Fibroblast of the aortic adventitia (primary cell): ENCODE data around the gene UPB1. TPM values are rescaled to one million over a fixed set of nuclear protein-coding genes. Genes with fewer than 3 reads are reported as not detected.

Experiments used
- DNase-seq: peaks from one replicate; pipeline ENCODE4 v3.0.0-alpha.2; 2010; ENCODE audit warnings: low read depth
- H3K4me3 ChIP-seq: 2 replicates; pipeline ENCODE4 v1.5.1; 2011; ENCODE audit warnings: low read depth, mild to moderate bottlenecking, control low read depth, low read length, moderate library complexity
- total RNA-seq: library from RNA; depleted of rRNA; stranded (reverse); fragments of >200 nt; gene quantifications from 2 replicates; pipeline ENCODE4 v1.2.3, GENCODE V29; 2012; ENCODE audit warnings: low replicate concordance
- TF ChIP-seq, protein P1 (sequence below): IDR thresholded peaks from 2 replicates; pipeline ENCODE4 v1.5.1; 2011; ENCODE audit warnings: mild to moderate bottlenecking, low read length, control low read depth, inconsistent platforms; ENCODE audit not compliant: insufficient read depth

The UPB1 gene
- total RNA-seq, 1 donor: not detected

DNA sequence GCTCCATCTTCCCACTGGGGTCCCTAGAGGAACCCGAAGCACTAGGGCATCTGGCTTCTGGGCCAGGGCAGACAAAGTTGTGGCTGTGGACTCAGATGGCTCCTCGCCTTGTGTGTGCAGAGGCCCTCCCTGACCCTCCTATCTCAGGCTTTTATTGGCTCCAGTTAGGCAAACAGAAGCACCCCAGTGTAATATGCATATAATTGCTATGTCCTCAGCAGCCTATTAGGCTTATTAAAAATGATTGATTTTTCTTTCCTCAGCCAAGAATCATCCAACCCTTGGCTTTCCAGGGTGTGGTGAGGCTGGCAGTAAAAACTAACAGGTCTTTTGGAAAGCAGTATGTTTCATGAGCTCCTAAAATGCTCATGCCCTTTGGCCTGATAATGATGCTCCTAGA lies 22.3 kb downstream of the UPB1 start:
- TF ChIP-seq, protein P1, sequence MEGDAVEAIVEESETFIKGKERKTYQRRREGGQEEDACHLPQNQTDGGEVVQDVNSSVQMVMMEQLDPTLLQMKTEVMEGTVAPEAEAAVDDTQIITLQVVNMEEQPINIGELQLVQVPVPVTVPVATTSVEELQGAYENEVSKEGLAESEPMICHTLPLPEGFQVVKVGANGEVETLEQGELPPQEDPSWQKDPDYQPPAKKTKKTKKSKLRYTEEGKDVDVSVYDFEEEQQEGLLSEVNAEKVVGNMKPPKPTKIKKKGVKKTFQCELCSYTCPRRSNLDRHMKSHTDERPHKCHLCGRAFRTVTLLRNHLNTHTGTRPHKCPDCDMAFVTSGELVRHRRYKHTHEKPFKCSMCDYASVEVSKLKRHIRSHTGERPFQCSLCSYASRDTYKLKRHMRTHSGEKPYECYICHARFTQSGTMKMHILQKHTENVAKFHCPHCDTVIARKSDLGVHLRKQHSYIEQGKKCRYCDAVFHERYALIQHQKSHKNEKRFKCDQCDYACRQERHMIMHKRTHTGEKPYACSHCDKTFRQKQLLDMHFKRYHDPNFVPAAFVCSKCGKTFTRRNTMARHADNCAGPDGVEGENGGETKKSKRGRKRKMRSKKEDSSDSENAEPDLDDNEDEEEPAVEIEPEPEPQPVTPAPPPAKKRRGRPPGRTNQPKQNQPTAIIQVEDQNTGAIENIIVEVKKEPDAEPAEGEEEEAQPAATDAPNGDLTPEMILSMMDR: no peak
- no peak for DNase-seq
- H3K4me3 ChIP-seq: no peak overlapping the region

DNA sequence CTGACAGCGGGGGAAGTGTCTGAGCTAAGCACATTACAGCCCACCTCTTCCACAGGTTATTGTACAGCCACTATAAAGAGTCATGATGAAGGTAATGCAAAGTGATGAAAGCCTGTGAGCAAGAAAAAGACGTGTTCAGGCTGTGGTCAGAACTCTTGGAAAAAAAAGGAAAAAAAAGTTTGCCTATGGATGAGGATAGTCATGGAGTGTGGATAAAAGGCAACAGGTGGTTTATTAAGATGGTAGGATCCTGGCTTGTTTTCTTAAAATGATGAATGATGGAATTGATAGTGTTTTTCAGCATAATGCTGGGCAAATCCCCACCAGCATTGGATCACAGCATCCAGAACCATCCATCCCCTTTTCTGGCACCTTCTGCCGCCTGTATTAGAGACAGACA lies 23.1 kb downstream of the UPB1 start:
- no peak for DNase-seq
- TF ChIP-seq, protein P1: no peak
- H3K4me3 ChIP-seq: no peak overlapping the region

DNA sequence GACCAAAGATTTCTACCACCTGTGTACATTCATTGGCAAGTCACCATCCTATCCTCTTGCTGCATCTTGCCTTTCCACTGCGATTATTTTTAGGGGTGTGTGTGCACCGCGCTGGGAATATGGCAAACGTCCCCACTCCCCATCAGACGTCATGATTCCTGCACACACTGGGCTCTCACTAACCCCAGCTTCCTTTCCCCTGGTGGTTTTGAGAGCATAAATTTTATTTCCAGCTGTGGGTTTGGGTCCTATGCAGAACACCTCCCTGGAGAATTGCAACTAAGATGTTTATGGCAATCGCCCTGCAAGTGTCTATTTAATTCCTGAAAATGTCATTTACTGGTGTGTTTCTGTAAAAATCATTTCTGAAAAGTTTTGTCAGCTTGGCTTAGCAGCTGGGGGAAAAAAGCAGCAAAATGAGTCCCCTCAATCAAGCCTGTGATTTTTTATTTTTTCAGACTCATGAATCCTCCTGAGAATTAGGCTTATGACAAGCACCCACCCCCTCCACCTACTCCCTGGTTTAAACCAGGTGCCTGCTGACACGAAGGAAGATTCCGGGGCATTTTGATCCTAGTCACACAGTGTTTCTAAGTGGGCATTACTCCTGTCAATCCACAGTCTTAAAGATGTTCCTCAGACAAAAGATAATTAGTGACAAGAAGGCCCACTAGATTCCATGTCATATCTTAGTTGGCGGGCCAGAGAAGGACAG lies 23.8 kb downstream of the UPB1 start:
- DNase-seq: no peak
- TF ChIP-seq, protein P1: no peak
- no peak overlapping the region for H3K4me3 ChIP-seq

DNA sequence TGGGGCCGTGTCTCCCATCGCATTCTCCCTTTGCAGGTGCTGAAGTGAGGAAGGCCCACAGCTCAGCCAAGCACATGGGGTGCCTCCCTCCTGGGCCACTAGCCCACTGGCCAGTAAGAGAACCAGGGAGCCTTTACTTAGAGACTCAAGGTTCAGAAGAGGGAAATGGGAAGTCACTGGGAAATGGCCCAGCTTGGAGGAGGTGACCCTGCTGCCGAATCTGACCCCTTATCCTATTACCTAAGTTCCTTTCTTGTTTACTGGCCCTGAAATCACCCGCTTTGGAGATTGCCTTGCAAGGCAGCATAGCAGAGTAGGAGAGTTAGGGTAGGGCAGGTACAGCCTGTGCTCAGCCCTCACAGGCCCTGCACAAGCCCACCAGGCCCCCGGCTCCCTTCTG lies 24.4 kb downstream of the UPB1 start:
- TF ChIP-seq, protein P1: no peak
- DNase-seq: no peak
- no peak overlapping the region for H3K4me3 ChIP-seq

DNA sequence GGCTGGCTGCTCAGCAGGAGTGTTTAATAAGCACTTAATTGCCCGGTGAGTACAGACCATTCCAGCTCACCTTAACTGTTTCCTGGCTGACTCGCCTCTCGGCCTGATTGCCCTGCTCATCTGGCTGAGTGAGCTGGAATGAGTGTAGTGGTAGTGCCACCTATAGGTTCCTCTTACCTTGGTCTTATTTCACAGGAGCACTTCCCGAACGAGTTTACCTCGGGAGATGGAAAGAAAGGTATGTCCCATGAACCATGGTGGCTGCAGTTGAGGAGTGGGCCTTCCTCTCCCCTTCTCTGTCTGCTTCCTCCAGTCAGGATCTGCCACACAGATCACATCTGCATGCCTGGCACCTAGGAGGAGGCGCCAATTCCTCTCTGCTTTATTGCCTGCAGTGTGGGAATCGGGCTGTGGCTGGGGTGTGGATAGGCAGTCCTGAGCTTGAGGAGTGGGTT lies 26.7 kb downstream of the UPB1 start:
- no peak overlapping the region for H3K4me3 ChIP-seq
- DNase-seq: peak; percentile 59
- TF ChIP-seq, protein P1: peak; percentile 50

DNA sequence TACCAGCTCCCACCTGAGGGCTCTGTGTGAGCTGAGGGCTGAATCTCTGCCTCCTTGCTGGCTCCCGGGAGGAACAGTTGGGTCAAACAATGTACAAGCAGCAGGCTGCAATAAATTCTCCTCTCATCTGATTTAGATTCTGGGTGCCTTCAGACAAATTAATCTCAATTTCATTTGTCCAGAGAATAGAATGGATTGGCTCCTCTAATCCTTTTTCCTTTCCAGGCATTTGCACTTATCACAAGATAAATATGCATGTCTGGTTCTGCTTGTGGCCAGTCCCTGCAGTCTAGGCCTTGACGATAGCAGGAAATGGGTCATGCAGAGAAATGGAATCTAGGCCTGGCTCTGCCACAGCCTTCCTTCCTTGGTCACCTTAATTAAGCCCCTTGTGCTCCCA lies 28.7 kb downstream of the UPB1 start:
- TF ChIP-seq, protein P1: no peak
- peak; percentile 87 for DNase-seq

More for the DNA sequence above, 28.7 kb downstream of the UPB1 start:
- no peak overlapping the region for H3K4me3 ChIP-seq
